WI38 (cell line): ENCODE measurements around the gene FREM1.

Source experiments
- H3K4me3 ChIP-seq: 2 replicates; pipeline ENCODE4 v1.5.1; 2011; ENCODE audit warnings: low read depth, mild to moderate bottlenecking, control low read depth, low read length
- CTCF ChIP-seq: IDR thresholded peaks from 2 replicates; pipeline ENCODE4 v1.5.1; 2012; ENCODE audit warnings: low read depth, mild to moderate bottlenecking, control low read depth, low read length

The FREM1 gene

GRCh38 chr9:14693251-14693861, 216.9 kb downstream of the FREM1 start, which contains the start of gene ZDHHC21:
Gene ZDHHC21 (minus strand): TSS chr9:14693432. CDS start chr9:14674340, 19,092 bp downstream.
- peak within 1 kb of the TSS; percentile 72 for H3K4me3 ChIP-seq
- no peak for TF ChIP-seq CTCF

GRCh38 chr9:14692470-14693250, 217.6 kb downstream of the FREM1 start:
- H3K4me3 ChIP-seq = peak overlapping the region; percentile 72
- TF ChIP-seq CTCF = no peak

DNA sequence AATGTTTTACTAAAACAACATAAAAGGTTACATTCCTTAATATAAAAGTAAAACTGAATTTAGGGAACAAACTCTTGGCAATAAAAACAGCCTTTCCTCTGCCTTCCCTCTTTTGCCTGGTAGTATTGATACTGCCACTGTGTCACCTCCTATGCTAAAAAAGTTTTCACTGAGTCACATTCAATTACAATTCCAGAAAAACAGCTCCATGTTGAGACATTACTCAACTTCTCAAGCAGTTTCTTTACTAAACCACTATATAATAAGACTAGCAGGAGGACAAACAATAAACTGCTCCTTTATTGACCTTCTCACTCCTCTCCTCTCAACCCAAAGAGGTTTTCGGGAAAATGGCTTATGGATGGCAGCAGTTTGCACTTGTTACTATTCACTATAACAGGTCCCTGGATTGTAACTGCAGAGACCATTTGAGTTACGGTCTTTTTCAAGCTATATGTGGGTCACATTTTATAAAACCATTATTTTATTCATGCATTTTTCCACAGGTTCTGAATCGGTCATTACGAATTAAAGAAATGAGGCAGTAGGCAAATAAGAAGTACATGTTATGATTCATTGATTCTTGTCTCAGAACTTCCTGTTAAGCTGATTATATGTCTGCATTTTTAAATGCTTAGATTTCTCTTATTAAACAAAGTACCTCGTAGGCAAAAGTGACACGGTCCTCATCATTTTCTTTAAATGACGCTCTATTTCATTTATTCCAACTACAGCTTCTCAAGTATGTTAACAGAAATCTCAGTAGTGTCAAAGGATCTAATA, 219.1 kb downstream of the FREM1 start:
- no peak overlapping the region for H3K4me3 ChIP-seq
- no peak for TF ChIP-seq CTCF

DNA sequence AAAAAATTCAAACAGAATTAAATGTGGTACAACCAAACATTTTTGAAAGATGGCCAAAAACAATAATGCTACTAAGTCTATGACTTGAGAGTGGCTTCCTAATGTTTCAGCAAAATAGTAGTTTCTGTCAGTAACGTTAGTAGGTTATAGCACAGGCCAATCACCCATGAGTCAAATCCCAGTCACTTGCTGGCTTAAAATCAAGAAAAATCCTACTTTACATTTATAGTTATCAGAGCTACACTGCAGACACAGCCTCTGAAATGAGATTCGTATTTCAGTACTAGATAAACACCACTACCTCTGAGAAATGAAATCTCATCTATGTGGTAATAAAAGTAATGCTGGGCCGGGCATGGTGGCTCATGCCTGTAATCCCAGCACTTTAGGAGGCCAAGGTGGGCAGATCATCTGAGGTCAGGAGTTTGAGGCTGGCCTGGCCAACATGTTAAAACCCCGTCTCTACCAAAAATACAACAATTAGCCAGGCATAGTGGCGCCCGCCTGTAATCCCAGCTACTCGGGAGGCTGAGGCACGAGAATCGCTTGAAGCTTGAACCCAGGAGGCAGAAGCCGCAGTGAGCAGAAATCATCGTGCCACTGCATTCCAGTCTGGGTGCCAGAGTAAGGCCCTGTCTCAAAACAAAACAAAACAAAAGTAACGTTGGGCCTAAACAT, 223.0 kb downstream of the FREM1 start:
- H3K4me3 ChIP-seq = no peak overlapping the region
- no peak for TF ChIP-seq CTCF

DNA sequence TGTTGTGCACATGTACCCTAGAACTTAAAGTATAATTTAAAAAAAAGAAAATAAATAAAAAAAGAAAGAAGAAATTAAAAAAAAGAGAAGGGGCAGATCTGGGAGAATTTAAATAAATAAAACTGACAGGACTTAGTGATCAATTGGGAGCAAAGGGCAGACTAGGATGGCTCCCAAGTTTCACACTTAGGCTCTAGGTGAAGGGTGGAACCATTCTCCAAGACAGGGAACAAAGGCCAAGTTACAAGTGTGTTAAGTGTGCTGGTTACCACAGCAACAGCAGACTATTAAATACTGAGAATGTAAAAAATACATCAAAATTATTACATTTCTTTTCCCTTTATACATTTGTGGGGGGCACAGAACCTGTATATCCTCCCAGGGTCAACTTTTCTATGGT, 224.1 kb downstream of the FREM1 start:
- TF ChIP-seq CTCF = no peak
- no peak overlapping the region for H3K4me3 ChIP-seq
